Islet of Langerhans (tissue), 1 donor: ENCODE data around the gene MEGF11.
"Not testable (repeated sequence)": the region's sequence is repeated elsewhere in the genome, so short reads cannot be mapped to it uniquely, and the experiment has no call there.

ENCODE experiments used
- FAIRE-seq: peaks from one replicate; lab custom pipeline; 2011; peaks lifted over from hg19 to GRCh38; lab: Jason Lieb, UNC

Gene MEGF11

GRCh38 chr15:65881766-65882434 is 371.6 kb downstream of the MEGF11 start:
- no peak for FAIRE-seq

GRCh38 chr15:65877749-65878148 is 375.8 kb downstream of the MEGF11 start:
- no peak for FAIRE-seq

GRCh38 chr15:65875458-65875857 is 378.1 kb downstream of the MEGF11 start:
- no peak for FAIRE-seq

GRCh38 chr15:65873256-65873655 is 380.3 kb downstream of the MEGF11 start:
- no peak for FAIRE-seq

- not testable (repeated sequence) for FAIRE-seq
Observed at GRCh38 chr15:65872596-65872995, 381.0 kb downstream of the MEGF11 start.

GRCh38 chr15:65871886-65872285 is 381.7 kb downstream of the MEGF11 start:
- not testable (repeated sequence) for FAIRE-seq

GRCh38 chr15:65870889-65871533 is 382.5 kb downstream of the MEGF11 start:
- no peak for FAIRE-seq

- FAIRE-seq, result no peak
Observed at GRCh38 chr15:65869954-65870871, 383.3 kb downstream of the MEGF11 start.

- no peak for FAIRE-seq
Observed at GRCh38 chr15:65869126-65869953, 384.2 kb downstream of the MEGF11 start, which contains the start of gene RAB11A. Gene RAB11A (plus strand): TSS chr15:65869491. CDS start chr15:65869586, 95 bp downstream.

- no peak for FAIRE-seq
Observed at GRCh38 chr15:65868546-65869125, 384.9 kb downstream of the MEGF11 start.

- not testable (repeated sequence) for FAIRE-seq
Observed at GRCh38 chr15:65867933-65868332, 385.6 kb downstream of the MEGF11 start.

- no peak for FAIRE-seq
Observed at GRCh38 chr15:65867244-65867643, 386.3 kb downstream of the MEGF11 start.

- no peak for FAIRE-seq
Observed at GRCh38 chr15:65863106-65863505, 390.4 kb downstream of the MEGF11 start.

GRCh38 chr15:65862682-65863081 is 390.9 kb downstream of the MEGF11 start:
- no peak for FAIRE-seq

GRCh38 chr15:65857718-65858402 is 395.7 kb downstream of the MEGF11 start:
- FAIRE-seq, result no peak

- FAIRE-seq, result no peak
Observed at GRCh38 chr15:65856821-65857455, 396.6 kb downstream of the MEGF11 start.

- no peak for FAIRE-seq
Observed at GRCh38 chr15:65851981-65852380, 401.6 kb downstream of the MEGF11 start.

- no peak for FAIRE-seq
Observed at GRCh38 chr15:65847989-65848388, 405.6 kb downstream of the MEGF11 start.

- no peak for FAIRE-seq
Observed at GRCh38 chr15:65845826-65846519, 407.6 kb downstream of the MEGF11 start.
